ENCODE results near the gene ZNF532. TPM values are rescaled to one million over a fixed set of nuclear protein-coding genes. Genes with fewer than 3 reads are reported as not detected.
"Not testable (repeated sequence)": the region's sequence is repeated elsewhere in the genome, so short reads cannot be mapped to it uniquely, and the experiment has no call there.

ZNF532 gene
- total RNA-seq, 1 experiment from 2014 or later: 258 TPM

DNA sequence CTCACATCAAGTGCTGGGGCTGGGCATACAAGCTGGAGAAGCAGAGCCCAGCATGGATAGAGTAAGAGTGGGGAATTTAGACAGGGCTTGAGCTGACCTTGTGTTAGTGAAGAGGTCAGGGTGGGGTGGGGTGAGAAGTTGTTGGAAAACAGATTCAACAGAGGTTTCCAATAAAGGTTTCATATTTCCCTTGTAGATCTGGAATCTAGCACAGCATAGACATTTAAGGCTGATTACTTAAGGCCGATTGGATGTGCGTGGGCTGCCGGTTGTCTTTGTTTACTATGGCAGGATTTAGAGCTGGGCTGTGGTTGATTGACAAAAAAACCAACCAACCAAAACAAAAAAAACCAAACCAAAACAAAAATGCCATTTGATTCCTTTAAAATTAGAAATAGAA, 160.2 kb downstream of the ZNF532 start:
- H3K56ac ChIP-seq (ENCODE audit: insufficient read length, low read depth, low read length): no peak overlapping the region
- Mint-ChIP-seq H3K4me1 (peaks cover 3 to 10% of the 10 kb centered on the region in 2 experiments), H3K27ac (no peak overlapping the region), H3K9me3 (peaks cover 0 to 4% of the 10 kb centered on the region in 2 experiments; a peak in 1 of 5 replicates), H3K36me3 (ENCODE audit: insufficient read depth in 1 of 3, low read depth in 3 of 3) (0 out of 7 replicates have a peak, but pooled peaks cover 0 to under 1% (median 0%) of the 10 kb centered on the region in 3 experiments), H3K27me3 (ENCODE audit: low read depth) (peaks cover 1% of the 10 kb centered on the region; the same call in 1 of the 2 replicates), H3K4me3 (no peak overlapping the region)
- no peak overlapping the region for H2BK15ac ChIP-seq (ENCODE audit: low read depth, low read length)
- H3K79me2 ChIP-seq (ENCODE audit: insufficient read depth, low read length): no peaks in the 10 kb centered on the region
- no peak overlapping the region for H3T11ph ChIP-seq (ENCODE audit: low read length)
- H2BK5ac ChIP-seq (ENCODE audit: insufficient read length, low read length): no peak overlapping the region
- H4K5ac ChIP-seq (ENCODE audit: insufficient read length, low read depth, low read length): no peak overlapping the region
- no peak overlapping the region for H3K27ac ChIP-seq (ENCODE audit: insufficient read length, low read depth, low read length)
- H3K18ac ChIP-seq (ENCODE audit: insufficient read length, low read depth, low read length): no peak overlapping the region
- H4K20me1 ChIP-seq (ENCODE audit: control insufficient read depth, insufficient read depth, insufficient read length): no peaks in the 10 kb centered on the region
- TF ChIP-seq, protein P1, sequence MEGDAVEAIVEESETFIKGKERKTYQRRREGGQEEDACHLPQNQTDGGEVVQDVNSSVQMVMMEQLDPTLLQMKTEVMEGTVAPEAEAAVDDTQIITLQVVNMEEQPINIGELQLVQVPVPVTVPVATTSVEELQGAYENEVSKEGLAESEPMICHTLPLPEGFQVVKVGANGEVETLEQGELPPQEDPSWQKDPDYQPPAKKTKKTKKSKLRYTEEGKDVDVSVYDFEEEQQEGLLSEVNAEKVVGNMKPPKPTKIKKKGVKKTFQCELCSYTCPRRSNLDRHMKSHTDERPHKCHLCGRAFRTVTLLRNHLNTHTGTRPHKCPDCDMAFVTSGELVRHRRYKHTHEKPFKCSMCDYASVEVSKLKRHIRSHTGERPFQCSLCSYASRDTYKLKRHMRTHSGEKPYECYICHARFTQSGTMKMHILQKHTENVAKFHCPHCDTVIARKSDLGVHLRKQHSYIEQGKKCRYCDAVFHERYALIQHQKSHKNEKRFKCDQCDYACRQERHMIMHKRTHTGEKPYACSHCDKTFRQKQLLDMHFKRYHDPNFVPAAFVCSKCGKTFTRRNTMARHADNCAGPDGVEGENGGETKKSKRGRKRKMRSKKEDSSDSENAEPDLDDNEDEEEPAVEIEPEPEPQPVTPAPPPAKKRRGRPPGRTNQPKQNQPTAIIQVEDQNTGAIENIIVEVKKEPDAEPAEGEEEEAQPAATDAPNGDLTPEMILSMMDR (conservative IDR thresholded peaks at IDR 0.05): no peak
- no peak overlapping the region for H2BK12ac ChIP-seq (ENCODE audit: insufficient read length, low read depth, low read length)
- H4K8ac ChIP-seq (replicated peaks; ENCODE audit: insufficient read length, low read depth, low read length): no peak overlapping the region
- no peak overlapping the region for H3K23ac ChIP-seq (ENCODE audit: insufficient read length, low read depth, low read length)
- H2AK5ac ChIP-seq (ENCODE audit: insufficient read length, low read length): no peak overlapping the region
- H3K9ac ChIP-seq (ENCODE audit: extremely low read depth, insufficient read length, low read length): no peak overlapping the region
- H3K79me1 ChIP-seq (ENCODE audit: insufficient read depth, low read depth, low read length, poor library complexity, severe bottlenecking): no peaks in the 10 kb centered on the region
- no peaks in the 10 kb centered on the region for H3K27me3 ChIP-seq (ENCODE audit: insufficient read depth, low read length)
- H2BK20ac ChIP-seq (ENCODE audit: low read depth, low read length, poor library complexity, severe bottlenecking): no peak overlapping the region
- H4K91ac ChIP-seq (ENCODE audit: insufficient read length, low read depth, low read length): no peak overlapping the region
- H3K23me2 ChIP-seq (ENCODE audit: insufficient read length, low read depth, low read length, poor library complexity, severe bottlenecking): no peaks in the 10 kb centered on the region
- no CpG with 5 or more reads among the region's 3 CpGs for WGBS (ENCODE audit: extremely low coverage, insufficient read length, low lambda C conversion rate)
- no peak overlapping the region for H3K4ac ChIP-seq (ENCODE audit: low read depth, low read length)
- H3K9me3 ChIP-seq (ENCODE audit: control insufficient read depth, low read depth, low read length): no peaks in the 10 kb centered on the region
- H3K4me1 ChIP-seq (ENCODE audit: insufficient read depth, low read length): no peaks in the 10 kb centered on the region
- peak overlapping the region; percentile 23 for H2AFZ ChIP-seq (ENCODE audit: low read length)
- no peak overlapping the region for H2BK120ac ChIP-seq (ENCODE audit: low read depth, low read length, poor library complexity, severe bottlenecking)
- DNase-seq: no peak
- no peak overlapping the region for H3K4me2 ChIP-seq (ENCODE audit: insufficient read depth, insufficient read length, low read length)
- H3K14ac ChIP-seq (ENCODE audit: insufficient read depth, low read length): no peak overlapping the region

DNA sequence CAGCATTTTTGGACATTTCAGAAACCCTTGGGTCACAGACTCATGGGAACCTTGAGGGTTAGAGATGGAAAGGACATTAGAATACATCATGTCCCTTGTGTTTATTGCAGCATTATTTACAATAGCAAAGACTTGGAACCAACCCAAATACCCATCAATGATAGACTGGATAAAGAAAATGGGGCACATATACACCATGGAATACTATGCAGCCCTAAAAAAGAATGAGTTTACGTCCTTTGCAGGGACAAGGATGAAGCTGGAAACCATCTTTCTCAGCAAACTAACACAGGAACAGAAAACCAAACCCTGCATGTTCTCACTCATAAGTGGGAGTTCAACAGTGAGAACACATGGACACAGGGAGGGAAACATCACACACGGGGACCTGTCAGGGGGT, 160.9 kb downstream of the ZNF532 start:
- not testable (repeated sequence) for H2BK15ac ChIP-seq (ENCODE audit: low read depth, low read length); H3K4me1 ChIP-seq (ENCODE audit: insufficient read depth, low read length); H3K9me3 Mint-ChIP-seq; H2AK5ac ChIP-seq (ENCODE audit: insufficient read length, low read length); H3K9me3 ChIP-seq (ENCODE audit: control insufficient read depth, low read depth, low read length); H3K79me2 ChIP-seq (ENCODE audit: insufficient read depth, low read length); H3K4me3 Mint-ChIP-seq; DNase-seq; H3K36me3 Mint-ChIP-seq (ENCODE audit: insufficient read depth in 1 of 3, low read depth in 3 of 3); H2BK12ac ChIP-seq (ENCODE audit: insufficient read length, low read depth, low read length); H3K4ac ChIP-seq (ENCODE audit: low read depth, low read length); H3K79me1 ChIP-seq (ENCODE audit: insufficient read depth, low read depth, low read length, poor library complexity, severe bottlenecking); H3K14ac ChIP-seq (ENCODE audit: insufficient read depth, low read length); H2BK20ac ChIP-seq (ENCODE audit: low read depth, low read length, poor library complexity, severe bottlenecking); H3K56ac ChIP-seq (ENCODE audit: insufficient read length, low read depth, low read length); H3K27me3 Mint-ChIP-seq (ENCODE audit: low read depth); H3K23ac ChIP-seq (ENCODE audit: insufficient read length, low read depth, low read length); H3K9ac ChIP-seq (ENCODE audit: extremely low read depth, insufficient read length, low read length); H3T11ph ChIP-seq (ENCODE audit: low read length); H3K18ac ChIP-seq (ENCODE audit: insufficient read length, low read depth, low read length); H3K4me2 ChIP-seq (ENCODE audit: insufficient read depth, insufficient read length, low read length); H3K27me3 ChIP-seq (ENCODE audit: insufficient read depth, low read length); H2AFZ ChIP-seq (ENCODE audit: low read length); H2BK5ac ChIP-seq (ENCODE audit: insufficient read length, low read length); H2BK120ac ChIP-seq (ENCODE audit: low read depth, low read length, poor library complexity, severe bottlenecking); H4K5ac ChIP-seq (ENCODE audit: insufficient read length, low read depth, low read length); H3K27ac ChIP-seq (ENCODE audit: insufficient read length, low read depth, low read length); H3K23me2 ChIP-seq (ENCODE audit: insufficient read length, low read depth, low read length, poor library complexity, severe bottlenecking); H4K20me1 ChIP-seq (ENCODE audit: control insufficient read depth, insufficient read depth, insufficient read length); H4K91ac ChIP-seq (ENCODE audit: insufficient read length, low read depth, low read length); H4K8ac ChIP-seq (replicated peaks; ENCODE audit: insufficient read length, low read depth, low read length)
- Mint-ChIP-seq H3K27ac (peak overlapping the region in 1 of 3 experiments; percentile 37; a peak in 1 of 7 replicates), H3K4me1 (peaks cover 8 to 15% of the 10 kb centered on the region in 2 experiments)
- no CpG with 5 or more reads among the region's 2 CpGs for WGBS (ENCODE audit: extremely low coverage, insufficient read length, low lambda C conversion rate)

Data from H9 (cell line).